Kidney (tissue), 14 donors: ENCODE measurements around the gene RPS19BP1. TPM values are rescaled to one million over a fixed set of nuclear protein-coding genes. Genes with fewer than 3 reads are reported as not detected.
"Not testable (repeated sequence)": the region's sequence is repeated elsewhere in the genome, so short reads cannot be mapped to it uniquely, and the experiment has no call there.

Experiments used
- DNase-seq, 5 donors: peaks; one replicate each; pipeline ENCODE4 v3.0.0-alpha.2; 2013 to 2020
- FAIRE-seq: peaks from 2 replicates; lab custom pipeline; 2012; peaks lifted over from hg19 to GRCh38; lab: Jason Lieb, UNC
- H3K27ac ChIP-seq, 2 donors: one replicate each; pipeline ENCODE4 v1.7.0; 2013; ENCODE audit warnings: low read depth in 2 of 2, low read length in 2 of 2, inconsistent platforms in 1 of 2
- H3K27me3 ChIP-seq: one replicate; pipeline ENCODE4 v1.7.1; 2013; ENCODE audit warnings: low read length, inconsistent platforms; ENCODE audit not compliant: control insufficient read depth, insufficient read depth
- H3K36me3 ChIP-seq, 3 donors: one replicate each; pipeline versions ENCODE4 v1.7.0 to v1.7.1; 2013; ENCODE audit warnings: low read length in 3 of 3, control low read depth in 1 of 3, inconsistent platforms in 1 of 3; ENCODE audit not compliant: insufficient read depth in 3 of 3, control insufficient read depth in 2 of 3
- H3K4me1 ChIP-seq, 3 donors: one replicate each; pipeline versions ENCODE4 v1.7.0 to v1.7.1; 2013; ENCODE audit warnings: low read length in 3 of 3, inconsistent platforms in 1 of 3, low read depth in 1 of 3; ENCODE audit not compliant: control insufficient read depth in 2 of 3, insufficient read depth in 2 of 3
- H3K4me3 ChIP-seq, 3 donors: one replicate each; pipeline versions ENCODE4 v1.7.0 to v1.8.1; 2013; ENCODE audit warnings: low read length in 3 of 3, control low read depth in 1 of 3, inconsistent platforms in 1 of 3
- H3K9ac ChIP-seq, 3 donors: one replicate each; pipeline versions ENCODE4 v1.7.0 to v1.7.1; 2013; ENCODE audit warnings: low read length in 3 of 3, control low read depth in 1 of 3, inconsistent platforms in 1 of 3
- H3K9me3 ChIP-seq, 3 donors: one replicate each; pipeline versions ENCODE4 v1.7.0 to v1.7.1; 2013; ENCODE audit warnings: low read length in 3 of 3, control low read depth in 1 of 3, inconsistent platforms in 1 of 3; ENCODE audit not compliant: control insufficient read depth in 2 of 3, insufficient read depth in 1 of 3
- CTCF ChIP-seq: IDR thresholded peaks from 3 replicates; pipeline ENCODE4 v1.5.1; 2012; ENCODE audit warnings: mild to moderate bottlenecking, moderate library complexity, borderline replicate concordance; ENCODE audit not compliant: insufficient read depth; ENCODE audit errors: extremely low read depth
- intact Hi-C: fragments of 100-400 bp; cut with DNase I; formaldehyde crosslinking; loops from one replicate; pipeline ENCODE4 v1.11.1; 2022
- polyA plus RNA-seq: library from polyadenylated mRNA; stranded (reverse); fragments of 350-450 nt; fragmentation: Illumina TruSeq; extraction: RNeasy Lipid Tissue Mini Kit (QIAGEN cat#74804); gene quantifications from one replicate; pipeline ENCODE4 v1.2.3, GENCODE V29; 2014; ENCODE audit warnings: low read depth, low replicate concordance; ENCODE audit not compliant: insufficient read depth
- total RNA-seq: library from RNA; stranded (reverse); fragmentation: NEBNext Ultra II Directional; extraction: Animal tissue kit (Norgen Biotek cat#: 25700); gene quantifications from one replicate; pipeline ENCODE4 v1.2.1, GENCODE V29; 2021
- donor health status: control.
- donor health status: control.
- donor health status: control.
- donor health status: control.
- donor health status: control.
- donor health status: DM: yes; HTN: yes; CAD: no.
- donor health status: Normal renal cell carcinoma (clear cell type).

The RPS19BP1 gene
- total and polyA plus RNA-seq, 2 donors from 2014 or later: 51.8 to 180 TPM

GRCh38 chr22:39511226-39511625 is 21.3 kb downstream of the RPS19BP1 start:
- Histone ChIP-seq H3K4me1 (peaks cover 0 to 7% (median 0%) of the 10 kb centered on the region in 3 donors), H3K27me3 (no peaks in the 10 kb centered on the region), H3K27ac (no peak overlapping the region), H3K9ac (no peak overlapping the region), H3K4me3 (no peak overlapping the region), H3K36me3 (peaks cover 14 to 62% (median 51%) of the 10 kb centered on the region in 3 donors), H3K9me3 (no peaks in the 10 kb centered on the region)
- intact Hi-C loops: loop anchor here (10.0 kb wide), 1 partner anchor 106 kb away; no protein-coding TSS in a partner anchor
- no peak for FAIRE-seq
- TF ChIP-seq CTCF: no peak
- DNase-seq: peak in 1 of 5 donors; percentile 36

GRCh38 chr22:39510529-39511149 is 21.9 kb downstream of the RPS19BP1 start:
- no peak for TF ChIP-seq CTCF
- DNase-seq: no peak
- Histone ChIP-seq H3K9me3 (no peaks in the 10 kb centered on the region), H3K27ac (no peak overlapping the region), H3K36me3 (peaks cover 14 to 65% (median 55%) of the 10 kb centered on the region in 3 donors), H3K4me3 (no peak overlapping the region), H3K9ac (no peak overlapping the region), H3K27me3 (no peaks in the 10 kb centered on the region), H3K4me1 (peaks cover 0 to 7% (median 0%) of the 10 kb centered on the region in 3 donors)
- FAIRE-seq: no peak
- intact Hi-C loops: loop anchor here (10.0 kb wide), 1 partner anchor 106 kb away; no protein-coding TSS in a partner anchor

- DNase-seq (no peak), FAIRE-seq (no peak)
- TF ChIP-seq CTCF: no peak
- Histone ChIP-seq H3K27ac (no peak overlapping the region), H3K27me3 (no peaks in the 10 kb centered on the region), H3K9me3 (no peaks in the 10 kb centered on the region), H3K36me3 (peaks cover 15 to 55% (median 52%) of the 10 kb centered on the region in 3 donors), H3K4me1 (peaks cover 0 to 5% (median 4%) of the 10 kb centered on the region in 3 donors), H3K4me3 (no peak overlapping the region), H3K9ac (no peak overlapping the region)
- intact Hi-C loops: no loop called here
These were observed 24.2 kb downstream of the RPS19BP1 start for GRCh38 chr22:39508393-39508792.

GRCh38 chr22:39507021-39507420 is 25.5 kb downstream of the RPS19BP1 start:
- DNase-seq, H3K4me3 ChIP-seq, H3K27ac ChIP-seq, H3K4me1 ChIP-seq, intact Hi-C loops, FAIRE-seq, H3K9me3 ChIP-seq, H3K9ac ChIP-seq, H3K27me3 ChIP-seq: not testable (repeated sequence)
- H3K36me3 ChIP-seq: peaks cover 15 to 51% (median 46%) of the 10 kb centered on the region in 3 donors
